PC-9 (cell line): Measurements from ENCODE around the gene GABARAP.

Experiments used
- EZH2 ChIP-seq: fragments of 200-600 bp; sonication (generic); IDR thresholded peaks from 2 replicates; pipeline ENCODE4 v1.8.0; 2017; ENCODE audit warnings: antibody characterized with exemption, low read depth
- TF ChIP-seq, protein P1 (sequence below): fragments of 200-600 bp; sonication (generic); conservative IDR thresholded peaks from 2 replicates; pipeline ENCODE4 v1.6.1; 2017; ENCODE audit warnings: mixed run types, antibody characterized with exemption, mild to moderate bottlenecking, moderate library complexity

DNA sequence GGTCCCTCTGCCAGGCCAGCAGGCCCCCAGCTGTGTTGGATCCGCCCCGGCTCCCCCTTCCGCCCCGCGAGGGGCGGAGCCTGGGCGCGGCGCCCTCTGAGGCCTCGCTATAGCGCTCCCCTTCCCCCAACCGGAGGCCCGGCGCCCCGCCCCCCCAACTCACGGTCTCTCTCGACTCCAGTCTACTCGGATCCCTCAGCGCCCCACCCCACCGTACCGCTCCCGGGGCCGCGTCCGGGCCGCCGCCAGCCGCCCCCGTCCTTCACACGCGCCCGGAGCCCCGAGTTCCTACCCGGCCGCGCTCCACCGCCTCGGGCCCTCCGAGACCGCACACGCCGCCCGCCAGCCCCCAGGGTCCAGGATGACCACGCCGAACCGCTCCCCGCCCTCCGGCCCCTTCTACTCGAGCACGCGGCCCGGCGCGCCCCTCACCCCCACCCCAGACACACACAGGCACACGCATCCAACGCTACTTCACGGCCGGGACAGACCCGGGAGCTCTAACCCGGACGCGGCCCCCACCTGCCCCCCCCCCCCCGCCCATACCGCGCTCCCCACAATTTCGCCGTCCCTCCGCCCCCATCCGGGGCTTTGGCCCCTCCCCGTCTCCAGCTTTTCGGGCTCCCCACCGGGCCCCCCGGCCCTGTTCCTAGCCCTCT lies 4.4 kb downstream of the GABARAP start:
- TF ChIP-seq, protein P1, sequence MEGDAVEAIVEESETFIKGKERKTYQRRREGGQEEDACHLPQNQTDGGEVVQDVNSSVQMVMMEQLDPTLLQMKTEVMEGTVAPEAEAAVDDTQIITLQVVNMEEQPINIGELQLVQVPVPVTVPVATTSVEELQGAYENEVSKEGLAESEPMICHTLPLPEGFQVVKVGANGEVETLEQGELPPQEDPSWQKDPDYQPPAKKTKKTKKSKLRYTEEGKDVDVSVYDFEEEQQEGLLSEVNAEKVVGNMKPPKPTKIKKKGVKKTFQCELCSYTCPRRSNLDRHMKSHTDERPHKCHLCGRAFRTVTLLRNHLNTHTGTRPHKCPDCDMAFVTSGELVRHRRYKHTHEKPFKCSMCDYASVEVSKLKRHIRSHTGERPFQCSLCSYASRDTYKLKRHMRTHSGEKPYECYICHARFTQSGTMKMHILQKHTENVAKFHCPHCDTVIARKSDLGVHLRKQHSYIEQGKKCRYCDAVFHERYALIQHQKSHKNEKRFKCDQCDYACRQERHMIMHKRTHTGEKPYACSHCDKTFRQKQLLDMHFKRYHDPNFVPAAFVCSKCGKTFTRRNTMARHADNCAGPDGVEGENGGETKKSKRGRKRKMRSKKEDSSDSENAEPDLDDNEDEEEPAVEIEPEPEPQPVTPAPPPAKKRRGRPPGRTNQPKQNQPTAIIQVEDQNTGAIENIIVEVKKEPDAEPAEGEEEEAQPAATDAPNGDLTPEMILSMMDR, result no peak
- TF ChIP-seq EZH2, result no peak
